ENCODE results near the gene SLK.

SLK gene

GRCh38 chr10:103930881-103931280, 36.1 kb upstream of the SLK start:
- TF ChIP-seq GATA1 (IDR thresholded peaks at IDR 0.05; ENCODE audit: low read depth, low read length): no peak
- no peak for TF ChIP-seq POLR2A (IDR thresholded peaks at IDR 0.05; ENCODE audit: low read length)

GRCh38 chr10:103931603-103932002, 35.3 kb upstream of the SLK start:
- DNase-seq: no peak
- TF ChIP-seq GATA1 (IDR thresholded peaks at IDR 0.05; ENCODE audit: low read depth, low read length): no peak
- no peak for TF ChIP-seq POLR2A (IDR thresholded peaks at IDR 0.05; ENCODE audit: low read length)

More at GRCh38 chr10:103930881-103931280, 36.1 kb upstream of the SLK start:
- DNase-seq: no peak

GRCh38 chr10:103932271-103932670, 34.7 kb upstream of the SLK start:
- DNase-seq: no peak
- no peak for TF ChIP-seq POLR2A (IDR thresholded peaks at IDR 0.05; ENCODE audit: low read length)
- TF ChIP-seq GATA1 (IDR thresholded peaks at IDR 0.05; ENCODE audit: low read depth, low read length): no peak

- no peak for DNase-seq
- TF ChIP-seq GATA1 (IDR thresholded peaks at IDR 0.05; ENCODE audit: low read depth, low read length) (no peak), POLR2A (IDR thresholded peaks at IDR 0.05; ENCODE audit: low read length) (no peak)
These were observed 34.0 kb upstream of the SLK start for GRCh38 chr10:103932971-103933370.

- TF ChIP-seq POLR2A (IDR thresholded peaks at IDR 0.05; ENCODE audit: low read length): no peak
- TF ChIP-seq GATA1 (IDR thresholded peaks at IDR 0.05; ENCODE audit: low read depth, low read length): no peak
- peak in 1 of 2 experiments; percentile 11 for DNase-seq
These were observed 33.3 kb upstream of the SLK start for GRCh38 chr10:103933557-103934121.

- no peak for TF ChIP-seq POLR2A (IDR thresholded peaks at IDR 0.05; ENCODE audit: low read length)
- TF ChIP-seq GATA1 (IDR thresholded peaks at IDR 0.05; ENCODE audit: low read depth, low read length): no peak
- DNase-seq: no peak
These were observed 32.6 kb upstream of the SLK start for GRCh38 chr10:103934308-103934707.

GRCh38 chr10:103936022-103936421, 30.9 kb upstream of the SLK start:
- TF ChIP-seq POLR2A (IDR thresholded peaks at IDR 0.05; ENCODE audit: low read length): no peak
- no peak for TF ChIP-seq GATA1 (IDR thresholded peaks at IDR 0.05; ENCODE audit: low read depth, low read length)
- no peak for DNase-seq

GRCh38 chr10:103939522-103939921, 27.4 kb upstream of the SLK start:
- DNase-seq: no peak
- TF ChIP-seq POLR2A (IDR thresholded peaks at IDR 0.05; ENCODE audit: low read length): no peak
- no peak for TF ChIP-seq GATA1 (IDR thresholded peaks at IDR 0.05; ENCODE audit: low read depth, low read length)

GRCh38 chr10:103941801-103942200, 25.1 kb upstream of the SLK start:
- no peak for DNase-seq
- TF ChIP-seq POLR2A (IDR thresholded peaks at IDR 0.05; ENCODE audit: low read length) (no peak), GATA1 (IDR thresholded peaks at IDR 0.05; ENCODE audit: low read depth, low read length) (no peak)

GRCh38 chr10:103942866-103943265, 24.1 kb upstream of the SLK start:
- TF ChIP-seq GATA1 (IDR thresholded peaks at IDR 0.05; ENCODE audit: low read depth, low read length) (no peak), POLR2A (IDR thresholded peaks at IDR 0.05; ENCODE audit: low read length) (no peak)
- no peak for DNase-seq

- TF ChIP-seq POLR2A (IDR thresholded peaks at IDR 0.05; ENCODE audit: low read length) (no peak), GATA1 (IDR thresholded peaks at IDR 0.05; ENCODE audit: low read depth, low read length) (no peak)
- DNase-seq: no peak
These were observed 19.0 kb upstream of the SLK start for GRCh38 chr10:103947799-103948516.

- no peak for TF ChIP-seq GATA1 (IDR thresholded peaks at IDR 0.05; ENCODE audit: low read depth, low read length)
- TF ChIP-seq POLR2A (IDR thresholded peaks at IDR 0.05; ENCODE audit: low read length): no peak
- DNase-seq: no peak
These were observed 17.2 kb upstream of the SLK start for GRCh38 chr10:103949728-103950127.

- DNase-seq: no peak
- no peak for TF ChIP-seq GATA1 (IDR thresholded peaks at IDR 0.05; ENCODE audit: low read depth, low read length)
These were observed 15.8 kb upstream of the SLK start for GRCh38 chr10:103951183-103951582.

- DNase-seq: no peak
- TF ChIP-seq POLR2A (IDR thresholded peaks at IDR 0.05; ENCODE audit: low read length) (no peak), GATA1 (IDR thresholded peaks at IDR 0.05; ENCODE audit: low read depth, low read length) (no peak)
These were observed 15.0 kb upstream of the SLK start for GRCh38 chr10:103951942-103952341.

GRCh38 chr10:103954543-103954942, 12.4 kb upstream of the SLK start:
- no peak for DNase-seq
- TF ChIP-seq POLR2A (IDR thresholded peaks at IDR 0.05; ENCODE audit: low read length) (no peak), GATA1 (IDR thresholded peaks at IDR 0.05; ENCODE audit: low read depth, low read length) (no peak)
